Vagina (tissue), 2 donors: Measurements from ENCODE around the gene COL5A3.
A peak's percentile ranks its signal among the peaks of the same experiment; 100 is the strongest.

Experiments
- CTCF ChIP-seq, 3 experiments: fragments of 450-650 bp in 2 of 3; fragments of 200-600 bp in 1 of 3; sonication (generic) in 1 of 3; IDR thresholded peaks; one replicate each; pipeline ENCODE4 v1.5.1; 2017 to 2019; ENCODE audit warnings: antibody characterized with exemption in 3 of 3, mild to moderate bottlenecking in 2 of 3, moderate library complexity in 2 of 3
- POLR2A ChIP-seq, 2 donors: fragments of 450-650 bp; IDR thresholded peaks; one replicate each; pipeline ENCODE4 v1.6.1; 2017; ENCODE audit warnings: antibody characterized with exemption in 2 of 2, mild to moderate bottlenecking in 2 of 2, moderate library complexity in 2 of 2
- POLR2AphosphoS5 ChIP-seq, 2 donors: sonication (generic); formaldehyde crosslinking; IDR thresholded peaks; one replicate each; pipeline ENCODE4 v1.9.0; 2017; ENCODE audit warnings: antibody characterized with exemption in 2 of 2, mild to moderate bottlenecking in 2 of 2, low read depth in 1 of 2; ENCODE audit not compliant: insufficient read depth in 1 of 2

- no peak for TF ChIP-seq CTCF (IDR thresholded peaks at IDR 0.05)
- TF ChIP-seq POLR2A (IDR thresholded peaks at IDR 0.05), result peak in 1 of 2 donors; percentile 13
- TF ChIP-seq POLR2AphosphoS5 (IDR thresholded peaks at IDR 0.05; ENCODE audit: insufficient read depth in 1 of 2, low read depth in 1 of 2), result peak in 1 of 2 donors; percentile 72
These were observed at the start of gene COL5A3 for GRCh38 chr19:10010247-10010691.
